GM19468 (cell line): ENCODE results near the gene LAMB4.
"Not testable (repeated sequence)": the region's sequence is repeated elsewhere in the genome, so short reads cannot be mapped to it uniquely, and the experiment has no call there.

Experiments used
- ATAC-seq: cut with Tn5 transposase; IDR thresholded peaks from one replicate; pipeline ENCODE4 v1.9.1; 2021; ENCODE audit warnings: mild to moderate bottlenecking, moderate library complexity, moderate number of reproducible peaks; ENCODE audit not compliant: unreplicated experiment; ENCODE audit errors: extremely low read depth

Gene LAMB4

DNA sequence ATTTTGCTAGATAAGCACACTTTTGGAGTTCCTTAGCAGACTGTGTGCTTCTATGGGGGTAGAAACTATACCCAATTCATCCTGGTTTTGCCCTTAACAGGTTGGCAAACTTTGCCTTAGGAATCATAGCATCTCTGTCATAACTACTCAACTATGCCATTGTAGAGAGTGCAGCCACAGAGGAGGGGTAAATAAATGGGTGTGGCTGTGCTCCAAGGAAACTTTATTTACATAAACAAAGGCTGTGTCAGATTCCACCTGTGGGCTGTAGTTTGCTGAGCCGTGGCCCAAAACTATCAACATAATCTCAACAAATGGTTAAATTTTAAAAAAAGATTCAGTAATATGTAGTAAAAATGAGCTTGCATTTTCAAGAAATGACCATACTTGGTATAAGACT lies 75.6 kb downstream of the LAMB4 start:
- ATAC-seq: no peak

GRCh38 chr7:108053250-108053649 lies 76.9 kb downstream of the LAMB4 start:
- ATAC-seq: no peak

- ATAC-seq: no peak
Observed at GRCh38 chr7:108051454-108051853, 78.7 kb downstream of the LAMB4 start.

DNA sequence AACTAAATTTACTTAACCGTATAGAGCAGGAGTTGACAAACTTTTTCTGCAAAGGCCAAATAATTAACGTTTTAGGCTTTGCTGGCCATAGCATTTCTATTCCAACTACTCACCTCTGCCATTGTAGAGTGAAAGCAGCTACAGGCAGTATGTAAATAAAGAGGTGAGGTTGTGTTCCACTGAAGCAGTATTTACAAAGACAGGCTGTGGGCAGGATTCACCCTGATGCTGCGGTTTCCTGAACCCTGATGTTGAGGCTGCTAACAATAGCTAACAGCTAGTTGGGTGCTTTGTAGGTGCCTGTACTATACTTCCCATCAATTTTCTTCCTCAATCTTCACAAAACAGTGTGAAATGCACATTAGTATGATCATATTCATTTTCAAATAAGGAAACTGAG lies 80.2 kb downstream of the LAMB4 start:
- no peak for ATAC-seq

- no peak for ATAC-seq
Observed at GRCh38 chr7:108048422-108048821, 81.7 kb downstream of the LAMB4 start.

- no peak for ATAC-seq
Observed at GRCh38 chr7:108046952-108047506, 83.1 kb downstream of the LAMB4 start.

- no peak for ATAC-seq
Observed at GRCh38 chr7:108045669-108046068, 84.5 kb downstream of the LAMB4 start.

DNA sequence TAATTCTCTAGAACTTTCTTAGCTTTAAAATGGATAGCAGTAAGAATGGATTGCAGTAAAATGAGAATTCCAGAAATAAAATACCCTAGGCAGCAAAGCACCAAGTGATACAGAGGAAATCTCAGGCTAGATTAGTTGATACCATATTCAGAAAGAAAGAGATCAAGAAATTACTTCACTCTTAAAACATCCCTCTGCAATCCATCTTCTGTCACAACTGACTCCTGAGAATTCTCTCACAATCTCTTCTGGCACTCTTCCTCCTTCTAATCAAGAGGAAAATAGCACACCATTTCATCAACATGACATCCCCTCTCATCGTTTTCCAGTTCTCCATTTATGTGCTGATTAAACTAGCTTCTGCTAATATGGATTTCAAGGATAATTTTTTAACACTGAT lies 85.0 kb downstream of the LAMB4 start:
- ATAC-seq: no peak

- ATAC-seq: no peak
Observed at GRCh38 chr7:108044345-108044744, 85.8 kb downstream of the LAMB4 start.

DNA sequence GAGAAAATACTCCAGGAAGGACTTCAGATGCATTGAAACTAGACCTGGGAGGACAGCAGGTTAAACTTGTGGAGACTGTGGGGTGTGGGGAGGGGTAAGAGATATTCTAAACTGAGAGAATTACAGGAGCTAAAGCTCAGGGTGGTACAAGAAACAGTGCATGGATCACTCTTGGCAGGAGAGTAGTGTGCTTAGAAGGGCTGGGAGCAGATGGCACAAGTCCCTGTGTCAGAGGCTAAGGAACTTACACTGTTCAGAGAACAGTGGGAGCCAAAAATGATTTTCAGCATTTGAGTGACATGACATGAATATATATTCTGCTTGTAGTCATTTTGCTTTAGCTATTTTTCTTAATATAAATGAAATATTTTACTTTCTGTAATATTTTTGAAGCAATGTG lies 91.2 kb downstream of the LAMB4 start:
- ATAC-seq: no peak

DNA sequence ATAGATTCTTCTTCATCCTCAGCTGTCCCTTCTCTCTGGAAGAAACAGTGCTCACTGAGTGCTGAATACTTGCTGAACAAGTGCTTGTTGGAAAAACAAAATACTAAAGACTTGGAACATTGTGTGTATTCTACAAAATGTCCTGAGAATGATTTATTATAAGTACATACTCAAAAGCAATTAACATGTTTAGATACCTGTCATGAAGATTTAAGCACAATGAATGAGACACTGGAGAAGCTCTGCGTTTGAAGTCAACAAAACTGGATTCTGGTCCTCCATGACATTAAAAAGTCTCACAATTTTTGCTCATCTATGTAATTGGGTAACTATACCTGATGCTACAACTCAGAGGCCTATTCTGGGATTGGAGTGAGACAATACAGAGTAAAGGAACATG lies 92.4 kb downstream of the LAMB4 start:
- ATAC-seq: no peak

DNA sequence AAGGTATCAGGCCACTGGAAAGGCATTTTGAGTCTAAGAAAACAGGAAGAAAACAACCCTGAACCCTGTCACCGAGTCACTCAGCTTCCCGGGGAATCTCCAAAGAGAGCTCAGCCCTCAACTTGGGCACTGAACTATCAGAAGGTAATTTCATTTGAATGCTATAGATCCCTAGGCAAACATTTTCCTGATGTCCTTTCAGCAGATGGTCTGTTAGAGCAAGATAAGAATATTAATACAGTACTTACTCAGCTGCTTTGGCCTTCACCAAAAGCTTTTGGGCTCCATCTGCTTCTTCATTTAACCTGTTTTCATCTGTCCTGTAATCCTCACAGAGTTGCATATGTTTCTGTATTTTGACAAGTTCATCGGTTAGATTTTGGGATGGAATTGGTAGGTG lies 93.0 kb downstream of the LAMB4 start:
- ATAC-seq: no peak

DNA sequence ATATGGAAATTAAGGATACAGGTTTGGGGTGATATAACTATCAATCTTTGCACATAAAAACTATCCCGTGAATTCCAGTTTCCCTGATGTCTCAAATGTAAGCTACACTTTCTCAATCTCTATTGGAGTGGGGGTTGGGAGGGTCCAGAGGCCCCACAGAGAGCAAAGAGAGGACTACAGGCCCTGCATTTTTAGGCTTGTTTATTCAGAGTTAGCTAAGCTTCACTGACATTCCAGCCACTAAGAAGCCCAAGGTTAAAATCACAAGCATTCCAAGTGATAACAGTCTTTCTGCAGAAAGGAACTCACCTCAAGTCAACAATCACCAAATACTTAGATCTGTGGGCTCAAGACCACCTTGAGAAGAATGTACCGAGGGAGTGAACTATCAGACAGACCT lies 95.6 kb downstream of the LAMB4 start:
- ATAC-seq: no peak

DNA sequence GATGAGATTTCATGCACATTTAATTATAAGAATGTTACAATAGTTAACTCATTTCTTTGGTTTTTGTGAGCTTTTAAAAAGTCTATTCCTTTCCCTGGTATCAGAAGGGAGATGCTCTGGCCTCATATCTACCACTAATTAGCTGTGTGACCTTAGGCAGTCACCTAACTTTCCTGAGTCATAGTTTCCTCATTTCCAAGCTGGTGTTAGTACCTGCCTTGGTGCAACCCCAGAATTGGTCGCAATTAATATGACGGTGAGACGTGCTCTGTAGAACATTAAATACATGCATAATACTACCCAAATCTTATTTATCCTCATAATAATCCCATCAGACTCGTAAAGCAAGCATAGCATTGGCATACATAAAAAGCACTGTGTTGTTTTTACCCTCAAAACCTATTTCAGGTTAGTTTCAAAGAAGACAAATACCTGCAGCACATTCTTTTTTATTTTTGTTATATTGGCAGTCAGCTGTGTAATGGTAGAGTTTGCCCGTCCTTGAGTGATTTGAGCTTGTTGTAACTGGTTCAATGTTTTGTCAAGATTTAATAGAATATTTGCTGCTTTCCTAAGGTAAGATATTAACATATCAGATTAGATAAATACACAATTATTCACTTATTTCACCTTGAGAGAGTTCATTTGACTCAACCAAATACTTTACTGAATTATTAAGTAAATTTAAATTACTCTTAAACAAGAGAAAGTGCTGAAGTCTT lies 96.2 kb downstream of the LAMB4 start:
- ATAC-seq: no peak

DNA sequence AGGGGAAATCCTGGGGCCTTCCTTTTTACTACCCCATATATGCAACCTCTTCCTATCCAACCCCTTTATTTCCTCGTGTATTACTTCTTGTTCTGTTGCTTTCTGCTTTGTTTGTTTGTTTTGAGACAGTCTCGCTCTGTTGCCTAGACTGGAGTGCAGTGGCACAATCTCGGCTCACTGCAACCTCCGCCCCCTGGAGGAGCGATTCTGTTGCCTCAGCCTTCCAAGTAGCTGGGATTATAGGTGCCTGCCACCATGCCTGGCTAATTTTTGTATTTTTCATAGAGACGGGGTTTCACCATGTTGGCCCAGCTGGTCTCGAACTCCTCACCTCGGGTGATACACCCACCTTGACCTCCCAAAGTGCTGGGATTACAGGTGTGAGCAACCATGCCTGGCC lies 96.9 kb downstream of the LAMB4 start:
- ATAC-seq: not testable (repeated sequence)

- no peak for ATAC-seq
Observed at GRCh38 chr7:108030516-108030915, 99.6 kb downstream of the LAMB4 start.

GRCh38 chr7:108029034-108029433 lies 101.1 kb downstream of the LAMB4 start:
- no peak for ATAC-seq

GRCh38 chr7:108028111-108028510 lies 102.0 kb downstream of the LAMB4 start:
- no peak for ATAC-seq

- ATAC-seq: no peak
Observed at GRCh38 chr7:108027239-108027638, 102.9 kb downstream of the LAMB4 start.

DNA sequence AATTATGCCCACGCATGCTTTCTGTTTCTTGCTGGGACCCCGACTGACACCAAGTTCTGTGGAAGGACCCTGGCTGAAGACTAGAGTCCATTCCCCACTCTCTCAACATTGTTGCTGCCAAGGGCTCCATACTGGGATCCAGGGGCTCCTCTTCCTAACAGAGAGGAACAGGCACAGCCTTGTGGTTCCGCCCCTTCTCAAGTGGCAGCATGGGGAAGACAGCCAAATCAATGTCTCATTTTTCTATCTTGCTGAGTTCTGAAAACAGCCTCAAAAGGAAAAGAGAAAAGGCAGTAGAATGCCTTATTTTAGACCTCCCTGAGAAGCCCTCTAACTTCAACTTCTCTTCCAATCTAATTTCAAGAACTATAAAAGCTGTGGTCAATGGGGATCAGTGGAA lies 103.5 kb downstream of the LAMB4 start:
- ATAC-seq: no peak

DNA sequence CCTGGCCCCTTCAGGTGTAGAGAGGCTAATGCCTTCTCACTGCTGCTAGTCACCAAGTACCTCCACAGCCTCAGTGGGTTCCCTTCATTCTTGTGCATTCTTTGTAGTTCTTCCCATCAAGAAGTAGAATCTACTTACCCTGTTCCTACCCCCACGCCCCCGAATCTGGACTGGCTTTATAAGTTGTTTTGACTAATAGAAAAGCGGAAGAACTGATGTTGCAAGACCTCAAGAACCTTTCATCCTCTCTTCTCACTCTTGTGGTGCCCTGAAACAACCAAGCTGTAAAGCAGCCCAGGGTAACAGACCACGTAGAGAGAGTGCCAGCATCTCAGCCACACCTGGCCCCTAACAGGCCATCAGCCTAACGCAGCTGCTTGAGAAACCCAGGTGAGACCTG lies 104.0 kb downstream of the LAMB4 start:
- ATAC-seq: no peak

GRCh38 chr7:108024538-108024937 lies 105.6 kb downstream of the LAMB4 start:
- no peak for ATAC-seq
